ENCODE results near the gene TCF21. TPM values are rescaled to one million over a fixed set of nuclear protein-coding genes. Genes with fewer than 3 reads are reported as not detected.
"Not testable (repeated sequence)": the region's sequence is repeated elsewhere in the genome, so short reads cannot be mapped to it uniquely, and the experiment has no call there.

TCF21 gene
- total and polyA plus RNA-seq, 10 of the 15 experiments (the other 5 are each of a cell fraction or from before 2014, with no cell fraction given): 0.08 TPM; not detected in 9

DNA sequence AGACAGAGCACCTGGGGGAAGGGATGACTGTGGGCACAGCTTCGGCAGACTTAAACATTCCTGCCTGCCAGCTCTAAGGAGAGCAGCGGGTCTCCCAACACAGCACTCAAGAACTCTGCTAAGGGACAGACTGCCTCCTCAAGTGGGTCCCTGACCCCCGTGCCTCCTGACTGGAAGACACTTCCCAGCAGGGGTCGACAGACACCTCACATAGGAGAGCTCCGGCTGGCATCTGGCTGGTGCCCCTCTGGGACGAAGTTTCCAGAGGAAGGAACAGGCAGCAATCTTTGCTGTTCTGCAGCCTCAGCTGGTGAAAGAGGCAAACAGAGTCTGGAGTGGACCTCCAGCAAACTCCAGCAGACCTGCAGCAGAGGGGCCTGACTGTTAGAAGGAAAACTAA, 42.3 kb downstream of the TCF21 start:
- SMC1A ChIA-PET (ENCODE audit: uncharacterized antibody, unreplicated experiment): interaction anchor here (1.9 kb wide), 1 partner anchor 13 kb away, joined by 3 read pairs; no protein-coding TSS in a partner anchor
- H3K4me1 ChIP-seq (ENCODE audit: control insufficient read depth, insufficient read depth, low read length); H4K20me1 ChIP-seq (ENCODE audit: control insufficient read depth, insufficient read depth); H3K27me3 ChIP-seq (replicated peaks in 1 of 2; ENCODE audit: control insufficient read depth in 2 of 2, insufficient read depth in 2 of 2, low read length in 1 of 2); BruUV-seq (replicated peaks); intact Hi-C loops (cut with micrococcal nuclease; ENCODE audit: unreplicated experiment); DNase-seq (ENCODE audit: low read depth, low spot score); H3K9me3 ChIP-seq (replicated peaks; ENCODE audit: control insufficient read depth, insufficient read depth, low read length); H3K4me3 ChIP-seq; RAD21 ChIA-PET (ENCODE audit: unreplicated experiment); H3K4me2 ChIP-seq (ENCODE audit: control insufficient read depth, insufficient read depth); FAIRE-seq; H2AFZ ChIP-seq (ENCODE audit: control insufficient read depth, low read depth, low read length); ATAC-seq; H3K79me2 ChIP-seq (ENCODE audit: control insufficient read depth, insufficient read depth, low read length); H3K36me3 ChIP-seq (ENCODE audit: control insufficient read depth in 2 of 2, insufficient read depth in 2 of 2, low read length in 1 of 2); in situ Hi-C loops (cut with MboI); H3K27ac ChIP-seq (ENCODE audit: control insufficient read depth, insufficient read depth); H3K9ac ChIP-seq (ENCODE audit: control insufficient read depth, insufficient read depth, low read length); POLR2A ChIA-PET: not testable (repeated sequence)
- WGBS (ENCODE audit: insufficient coverage, insufficient replicate concordance, low lambda C conversion rate, missing lambda C conversion rate): 31% methylated on average over 6 of the region's 6 CpGs
- TF ChIP-seq RAD21 (IDR thresholded peaks at IDR 0.05; ENCODE audit: insufficient read depth, low read depth, low read length) (0 out of 2 replicates have a peak, but pooled peaks have one; percentile 13), CTCF (IDR thresholded peaks at IDR 0.05 in 2 of 3, conservative IDR thresholded peaks at IDR 0.05 in 1 of 3; ENCODE audit: control insufficient read depth in 2 of 3, extremely low read depth in 1 of 3, insufficient read depth in 1 of 3, low read depth in 3 of 3, low read length in 3 of 3) (peak in 1 of 3 experiments; percentile 3; a peak in 1 of 6 replicates)
- CTCF ChIA-PET: interaction anchor here (1.2 to 1.6 kb wide), 4 partner anchors 132 to 166 kb away, joined by 3 to 4 read pairs (median 4); no protein-coding TSS in a partner anchor

GRCh38 chr6:133936352-133936751, 47.4 kb downstream of the TCF21 start:
- H4K20me1 ChIP-seq (ENCODE audit: control insufficient read depth, insufficient read depth); H3K27me3 ChIP-seq (replicated peaks in 1 of 2; ENCODE audit: control insufficient read depth in 2 of 2, insufficient read depth in 2 of 2, low read length in 1 of 2); RAD21 ChIA-PET (ENCODE audit: unreplicated experiment); H3K9ac ChIP-seq (ENCODE audit: control insufficient read depth, insufficient read depth, low read length); FAIRE-seq; H2AFZ ChIP-seq (ENCODE audit: control insufficient read depth, low read depth, low read length); DNase-seq (ENCODE audit: low read depth, low spot score); H3K36me3 ChIP-seq (ENCODE audit: control insufficient read depth in 2 of 2, insufficient read depth in 2 of 2, low read length in 1 of 2); H3K4me3 ChIP-seq; intact Hi-C loops (cut with micrococcal nuclease; ENCODE audit: unreplicated experiment); BruUV-seq (replicated peaks); H3K4me2 ChIP-seq (ENCODE audit: control insufficient read depth, insufficient read depth); in situ Hi-C loops (cut with MboI); H3K4me1 ChIP-seq (ENCODE audit: control insufficient read depth, insufficient read depth, low read length); POLR2A ChIA-PET; H3K27ac ChIP-seq (ENCODE audit: control insufficient read depth, insufficient read depth); H3K79me2 ChIP-seq (ENCODE audit: control insufficient read depth, insufficient read depth, low read length); ATAC-seq; H3K9me3 ChIP-seq (replicated peaks; ENCODE audit: control insufficient read depth, insufficient read depth, low read length); SMC1A ChIA-PET (ENCODE audit: uncharacterized antibody, unreplicated experiment): not testable (repeated sequence)
- 87% methylated on average over 3 of the region's 3 CpGs for WGBS (ENCODE audit: insufficient coverage, insufficient replicate concordance, low lambda C conversion rate, missing lambda C conversion rate)
- CTCF ChIA-PET: interaction anchor here (2.1 kb wide), 1 partner anchor 13 kb away, joined by 18 read pairs; no protein-coding TSS in a partner anchor

Measured in GM12878 (cell line).